GM18951 (cell line): Measurements from ENCODE around the gene SLC2A10.

Experiments used
- POLR2A ChIP-seq: IDR thresholded peaks from 4 replicates; pipeline ENCODE4 v1.6.1; 2011; ENCODE audit warnings: mild to moderate bottlenecking; ENCODE audit not compliant: insufficient read length, insufficient read depth; ENCODE audit errors: extremely low read depth
- in situ Hi-C: fragments of 300-500 bp; cut with MboI; formaldehyde crosslinking; loops from one replicate; pipeline ENCODE4 v1.12.0; 2022; ENCODE audit warnings: low sequenced_read_pairs, mixed read lengths, inconsistent platforms; ENCODE audit not compliant: unreplicated experiment

SLC2A10 gene

GRCh38 chr20:46758929-46759669, 49.6 kb downstream of the SLC2A10 start:
- in situ Hi-C loops = loop anchor here (10.0 kb wide), 1 partner anchor 646 kb away; no protein-coding TSS in a partner anchor
- no peak for TF ChIP-seq POLR2A

- in situ Hi-C loops = no loop called here
- TF ChIP-seq POLR2A = no peak
Measured at GRCh38 chr20:46761566-46761965, 52.1 kb downstream of the SLC2A10 start.

GRCh38 chr20:46764068-46764467, 54.6 kb downstream of the SLC2A10 start:
- in situ Hi-C loops = no loop called here
- TF ChIP-seq POLR2A = no peak

GRCh38 chr20:46765506-46766120, 56.2 kb downstream of the SLC2A10 start:
- in situ Hi-C loops = no loop called here
- TF ChIP-seq POLR2A = no peak

GRCh38 chr20:46767127-46767761, 57.8 kb downstream of the SLC2A10 start:
- TF ChIP-seq POLR2A = no peak
- in situ Hi-C loops = no loop called here

GRCh38 chr20:46770330-46771194, 61.1 kb downstream of the SLC2A10 start:
- TF ChIP-seq POLR2A = no peak
- in situ Hi-C loops = no loop called here

- in situ Hi-C loops = no loop called here
Measured at GRCh38 chr20:46771195-46771588, 61.7 kb downstream of the SLC2A10 start.

GRCh38 chr20:46772901-46773300, 63.5 kb downstream of the SLC2A10 start:
- in situ Hi-C loops = no loop called here
- no peak for TF ChIP-seq POLR2A

More at GRCh38 chr20:46771195-46771588, 61.7 kb downstream of the SLC2A10 start:
- TF ChIP-seq POLR2A = no peak

- in situ Hi-C loops = no loop called here
Measured at GRCh38 chr20:46773680-46774079, 64.2 kb downstream of the SLC2A10 start.

GRCh38 chr20:46774236-46774635, 64.8 kb downstream of the SLC2A10 start:
- in situ Hi-C loops = no loop called here
- TF ChIP-seq POLR2A = no peak

More at GRCh38 chr20:46773680-46774079, 64.2 kb downstream of the SLC2A10 start:
- TF ChIP-seq POLR2A = no peak

GRCh38 chr20:46774943-46775560, 65.6 kb downstream of the SLC2A10 start:
- in situ Hi-C loops = no loop called here
- no peak for TF ChIP-seq POLR2A

- in situ Hi-C loops = no loop called here
Measured at GRCh38 chr20:46775806-46776205, 66.4 kb downstream of the SLC2A10 start.

GRCh38 chr20:46777331-46777730, 67.9 kb downstream of the SLC2A10 start:
- no peak for TF ChIP-seq POLR2A
- in situ Hi-C loops = no loop called here

More at GRCh38 chr20:46775806-46776205, 66.4 kb downstream of the SLC2A10 start:
- no peak for TF ChIP-seq POLR2A

- TF ChIP-seq POLR2A = no peak
- in situ Hi-C loops = no loop called here
Measured at GRCh38 chr20:46779831-46780230, 70.4 kb downstream of the SLC2A10 start.
